H9 (cell line): ENCODE measurements around the gene WDR75. TPM values are rescaled to one million over a fixed set of nuclear protein-coding genes. Genes with fewer than 3 reads are reported as not detected.

Experiments used
- DNase-seq: peaks from one replicate; pipeline ENCODE4 v3.0.0-alpha.2; 2017
- H2AFZ ChIP-seq: one replicate; pipeline ENCODE4 v1.6.1; 2013; ENCODE audit warnings: mild to moderate bottlenecking, low read length, control low read depth, moderate library complexity
- H2AK5ac ChIP-seq: 2 replicates; pipeline ENCODE4 v1.6.1; 2013; ENCODE audit warnings: low read length, control low read depth, mixed read lengths; ENCODE audit not compliant: insufficient read length
- H2BK120ac ChIP-seq: one replicate; pipeline ENCODE4 v1.6.1; 2013; ENCODE audit warnings: low read depth, mild to moderate bottlenecking, low read length, control low read depth, inconsistent platforms; ENCODE audit not compliant: poor library complexity, severe bottlenecking
- H2BK12ac ChIP-seq: 2 replicates; pipeline ENCODE4 v1.6.1; 2013; ENCODE audit warnings: low read length, control low read depth, mixed read lengths, low read depth; ENCODE audit not compliant: insufficient read length
- H2BK15ac ChIP-seq: 2 replicates; pipeline ENCODE4 v1.6.1; 2013; ENCODE audit warnings: low read depth, low read length, control low read depth
- H2BK20ac ChIP-seq: one replicate; pipeline ENCODE4 v1.6.1; 2013; ENCODE audit warnings: low read depth, mild to moderate bottlenecking, low read length, control low read depth, inconsistent platforms; ENCODE audit not compliant: poor library complexity, severe bottlenecking
- H2BK5ac ChIP-seq: 2 replicates; pipeline ENCODE4 v1.6.1; 2013; ENCODE audit warnings: low read length, control low read depth, mixed read lengths; ENCODE audit not compliant: insufficient read length
- H3K14ac ChIP-seq: 2 replicates; pipeline ENCODE4 v1.6.1; 2013; ENCODE audit warnings: low read length, control low read depth; ENCODE audit not compliant: insufficient read depth
- H3K18ac ChIP-seq: 2 replicates; pipeline ENCODE4 v1.6.1; 2013; ENCODE audit warnings: low read depth, mild to moderate bottlenecking, mixed read lengths, low read length, control low read depth; ENCODE audit not compliant: insufficient read length
- H3K23ac ChIP-seq: 2 replicates; pipeline ENCODE4 v1.6.1; 2013; ENCODE audit warnings: low read length, control low read depth, mixed read lengths, low read depth; ENCODE audit not compliant: insufficient read length
- H3K23me2 ChIP-seq: 2 replicates; pipeline ENCODE4 v1.6.1; 2013; ENCODE audit warnings: low read depth, mild to moderate bottlenecking, mixed read lengths, low read length, control low read depth; ENCODE audit not compliant: insufficient read length, poor library complexity, severe bottlenecking
- H3K27ac ChIP-seq: 2 replicates; pipeline ENCODE4 v1.5.1; 2013; ENCODE audit warnings: low read length, control low read depth, mixed read lengths, low read depth; ENCODE audit not compliant: insufficient read length
- H3K27me3 ChIP-seq: 2 replicates; pipeline ENCODE4 v1.6.1; 2013; ENCODE audit warnings: low read length, control low read depth, inconsistent platforms; ENCODE audit not compliant: insufficient read depth
- H3K4ac ChIP-seq: 2 replicates; pipeline ENCODE4 v1.6.1; 2013; ENCODE audit warnings: low read depth, mild to moderate bottlenecking, control low read depth, inconsistent platforms, low read length, moderate library complexity
- H3K4me1 ChIP-seq: 2 replicates; pipeline ENCODE4 v1.6.1; 2013; ENCODE audit warnings: low read length, control low read depth, inconsistent platforms; ENCODE audit not compliant: insufficient read depth
- H3K4me2 ChIP-seq: 2 replicates; pipeline ENCODE4 v1.6.1; 2013; ENCODE audit warnings: low read length, control low read depth, mixed read lengths; ENCODE audit not compliant: insufficient read length, insufficient read depth
- H3K56ac ChIP-seq: 2 replicates; pipeline ENCODE4 v1.6.1; 2013; ENCODE audit warnings: low read depth, mild to moderate bottlenecking, mixed read lengths, low read length, control low read depth; ENCODE audit not compliant: insufficient read length
- H3K79me1 ChIP-seq: 2 replicates; pipeline ENCODE4 v1.6.1; 2013; ENCODE audit warnings: low read depth, mild to moderate bottlenecking, moderate library complexity, low read length, control low read depth, inconsistent platforms; ENCODE audit not compliant: insufficient read depth, poor library complexity, severe bottlenecking
- H3K79me2 ChIP-seq: 2 replicates; pipeline ENCODE4 v1.6.1; 2013; ENCODE audit warnings: low read length, control low read depth, inconsistent platforms; ENCODE audit not compliant: insufficient read depth
- H3K9ac ChIP-seq: 2 replicates; pipeline ENCODE4 v1.6.1; 2013; ENCODE audit warnings: low read length, control low read depth, mixed read lengths; ENCODE audit not compliant: insufficient read length; ENCODE audit errors: extremely low read depth
- H3K9me3 ChIP-seq: one replicate; pipeline ENCODE4 v1.6.1; 2013; ENCODE audit warnings: low read depth, low read length, inconsistent platforms; ENCODE audit not compliant: control insufficient read depth
- H3T11ph ChIP-seq: one replicate; pipeline ENCODE4 v1.6.1; 2013; ENCODE audit warnings: mild to moderate bottlenecking, low read length, control low read depth, inconsistent platforms
- H4K20me1 ChIP-seq: one replicate; pipeline ENCODE4 v1.6.1; 2013; ENCODE audit not compliant: control insufficient read depth, insufficient read length, insufficient read depth
- H4K5ac ChIP-seq: 2 replicates; pipeline ENCODE4 v1.6.1; 2013; ENCODE audit warnings: low read depth, mild to moderate bottlenecking, mixed read lengths, low read length, control low read depth; ENCODE audit not compliant: insufficient read length
- H4K8ac ChIP-seq: replicated peaks from 2 replicates; pipeline ENCODE4 v1.6.1; 2013; ENCODE audit warnings: low read length, control low read depth, mixed read lengths, low read depth; ENCODE audit not compliant: insufficient read length
- H4K91ac ChIP-seq: 2 replicates; pipeline ENCODE4 v1.6.1; 2013; ENCODE audit warnings: low read depth, mild to moderate bottlenecking, moderate library complexity, mixed read lengths, low read length, control low read depth; ENCODE audit not compliant: insufficient read length
- H3K27ac Mint-ChIP-seq, 3 experiments: 2 replicates in 2 of 3; 3 replicates in 1 of 3; pipeline ENCODE4 v1.8.0; 2020 to 2021; ENCODE audit warnings: mixed read lengths in 3 of 3, mild to moderate bottlenecking in 1 of 3, moderate library complexity in 1 of 3
- H3K27me3 Mint-ChIP-seq: 2 replicates; pipeline ENCODE4 v1.8.0; 2021; ENCODE audit warnings: low read depth, mild to moderate bottlenecking, moderate library complexity, mixed read lengths
- H3K36me3 Mint-ChIP-seq, 3 experiments: 2 replicates in 2 of 3; 3 replicates in 1 of 3; pipeline ENCODE4 v1.8.0; 2020 to 2021; ENCODE audit warnings: low read depth in 3 of 3, mixed read lengths in 3 of 3; ENCODE audit not compliant: insufficient read depth in 1 of 3
- H3K4me1 Mint-ChIP-seq, 2 experiments: 2 replicates each; pipeline ENCODE4 v1.8.0; 2020; ENCODE audit warnings: mixed read lengths in 2 of 2
- H3K4me3 Mint-ChIP-seq, 2 experiments: 2 replicates in 1 of 2; 3 replicates in 1 of 2; pipeline ENCODE4 v1.8.0; 2020 to 2021; ENCODE audit warnings: mild to moderate bottlenecking in 2 of 2, mixed read lengths in 2 of 2, moderate library complexity in 1 of 2
- H3K9me3 Mint-ChIP-seq, 2 experiments: 2 replicates in 1 of 2; 3 replicates in 1 of 2; pipeline ENCODE4 v1.8.0; 2020; ENCODE audit warnings: mild to moderate bottlenecking in 2 of 2, mixed read lengths in 2 of 2, moderate library complexity in 1 of 2
- CTCF ChIP-seq: fragments of 200-600 bp; sonication (generic); conservative IDR thresholded peaks from 3 replicates; pipeline ENCODE4 v1.8.0; 2021; ENCODE audit warnings: antibody characterized with exemption, mild to moderate bottlenecking
- WGBS: extraction: QIAGEN DNeasy Blood & Tissue Kit; methylation state at CpG from one replicate; pipeline ENCODE4 v1.1.7; 2013; ENCODE audit warnings: missing lambda C conversion rate, low lambda C conversion rate, mixed read lengths; ENCODE audit not compliant: insufficient read length; ENCODE audit errors: extremely low coverage; 5-methylcytosine and 5-hydroxymethylcytosine counted together
- total RNA-seq: library from RNA; stranded (reverse); gene quantifications from 2 replicates; pipeline ENCODE4 v1.2.1, GENCODE V29; 2021

Gene WDR75
- total RNA-seq, 1 experiment from 2014 or later, result 80.6 TPM

GRCh38 chr2:189474526-189474925, 33.3 kb downstream of the WDR75 start:
- H3K27me3 Mint-ChIP-seq, result no peaks in the 10 kb centered on the region
- Histone ChIP-seq H4K91ac (no peak overlapping the region), H3K23me2 (no peaks in the 10 kb centered on the region), H2AK5ac (no peak overlapping the region), H2AFZ (no peak overlapping the region), H2BK15ac (no peak overlapping the region), H3K79me2 (no peaks in the 10 kb centered on the region), H3K9ac (no peak overlapping the region), H4K20me1 (no peaks in the 10 kb centered on the region), H4K5ac (no peak overlapping the region), H2BK12ac (no peak overlapping the region), H3K27ac (no peak overlapping the region), H3K9me3 (no peaks in the 10 kb centered on the region), H3K18ac (no peak overlapping the region), H3K79me1 (no peaks in the 10 kb centered on the region), H3K27me3 (no peaks in the 10 kb centered on the region), H3K23ac (no peak overlapping the region), H3K4ac (no peak overlapping the region), H3K56ac (no peak overlapping the region), H4K8ac (no peak overlapping the region), H2BK5ac (no peak overlapping the region), H3K4me2 (no peak overlapping the region), H2BK20ac (no peak overlapping the region), H3T11ph (no peak overlapping the region), H2BK120ac (no peak overlapping the region), H3K14ac (no peak overlapping the region), H3K4me1 (no peaks in the 10 kb centered on the region)
- H3K4me3 Mint-ChIP-seq, result no peak overlapping the region
- no peak for TF ChIP-seq CTCF
- H3K27ac Mint-ChIP-seq, result no peak overlapping the region
- H3K36me3 Mint-ChIP-seq, result peaks cover 22 to 64% (median 64%) of the 10 kb centered on the region in 3 experiments; a peak in 6 of 7 replicates
- DNase-seq, result no peak
- H3K4me1 Mint-ChIP-seq, result peaks cover 2 to 6% of the 10 kb centered on the region in 2 experiments; a peak in 1 of 4 replicates
- no CpG with 5 or more reads among the region's 4 CpGs for WGBS
- H3K9me3 Mint-ChIP-seq, result no peaks in the 10 kb centered on the region
